ENCODE measurements around the gene SMIM20. TPM values are rescaled to one million over a fixed set of nuclear protein-coding genes. Genes with fewer than 3 reads are reported as not detected.

SMIM20 gene
- total and polyA plus RNA-seq, 9 of the 15 experiments (the other 6 are each of a cell fraction or from before 2014, with no cell fraction given) = 25.1 to 51.0 (median 38.9) TPM

DNA sequence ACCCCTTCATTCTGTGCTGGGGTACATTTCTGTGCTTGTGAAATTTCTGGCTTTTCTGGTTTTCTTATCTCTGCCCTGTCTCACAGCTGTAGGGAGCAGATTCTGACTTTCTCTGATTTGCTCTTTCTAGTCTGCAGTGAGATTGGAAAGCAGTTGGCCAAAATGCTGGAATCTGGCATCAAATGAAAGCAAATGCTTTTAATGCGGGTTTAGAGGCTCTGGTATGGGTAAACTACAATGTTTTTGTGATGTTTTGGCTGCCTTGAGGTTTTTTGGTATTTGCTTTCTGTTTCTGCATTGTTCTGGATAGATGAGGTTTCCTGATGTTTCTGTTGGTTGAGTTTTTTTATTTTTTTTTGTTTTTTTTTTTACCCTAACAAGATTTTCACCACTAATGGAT, 23.8 kb downstream of the SMIM20 start (continued):
- TF ChIP-seq ZBTB5 (IDR thresholded peaks at IDR 0.05) = no peak
- no peak for TF ChIP-seq MAZ (CRISPR knock-in tag; conservative IDR thresholded peaks at IDR 0.05 in 1 of 2, IDR thresholded peaks at IDR 0.05 in 1 of 2)
- TF ChIP-seq BACH1 (tag; IDR thresholded peaks at IDR 0.05) = no peak
- TF ChIP-seq TBP (optimal IDR thresholded peaks at IDR 0.05; ENCODE audit: low read depth, low read length) = no peak
- no peak for TF ChIP-seq RUNX1 (IDR thresholded peaks at IDR 0.05; ENCODE audit: low read depth)
- no peak for TF ChIP-seq PTRF (tag; IDR thresholded peaks at IDR 0.05)
- peak in 1 of 2 experiments; percentile 12; a peak in 1 of 4 replicates for TF ChIP-seq KDM1A (IDR thresholded peaks at IDR 0.05)

DNA sequence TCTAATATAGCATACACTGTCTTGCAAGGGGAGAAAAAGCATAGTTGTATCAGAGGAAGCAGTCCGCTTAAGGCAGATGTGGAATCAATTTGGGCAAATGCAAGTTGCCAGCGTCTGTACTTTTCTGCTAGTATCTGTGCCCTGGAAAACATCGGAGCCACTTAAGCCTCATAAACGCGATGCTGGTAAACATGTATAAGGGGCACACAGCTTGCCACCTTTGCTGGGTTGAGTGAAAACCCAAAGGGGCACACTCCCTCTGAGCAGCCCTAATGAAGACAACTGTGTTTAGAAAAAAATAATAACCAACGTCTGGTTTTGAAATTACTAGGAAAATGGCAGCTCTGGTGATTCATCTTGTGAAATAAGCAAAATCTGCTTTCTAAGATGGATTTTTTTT, 24.3 kb downstream of the SMIM20 start:
- H3K9me1 ChIP-seq (ENCODE audit: control insufficient read depth, insufficient read depth, low read length) = no peaks in the 10 kb centered on the region
- no TSS peak for BruUV-seq (replicated peaks)
- H4K20me1 ChIP-seq (replicated peaks; ENCODE audit: control insufficient read depth, insufficient read depth, low read length) = no peaks in the 10 kb centered on the region
- no peak for FAIRE-seq
- POLR2A ChIA-PET = interaction anchor here (1.0 kb wide), 1 partner anchor 9 kb away, joined by 4 read pairs; no protein-coding TSS in a partner anchor
- no peaks in the 10 kb centered on the region for H3K4me1 ChIP-seq (replicated peaks in 1 of 2; ENCODE audit: control insufficient read depth in 2 of 2, insufficient read depth in 2 of 2, low read length in 2 of 2)
- no peaks in the 10 kb centered on the region for H3K9me3 ChIP-seq (replicated peaks; ENCODE audit: control insufficient read depth, insufficient read depth, low read depth, low read length)
- peaks cover 13 to 35% of the 10 kb centered on the region in 2 experiments for H3K27me3 ChIP-seq (ENCODE audit: control insufficient read depth in 2 of 2, insufficient read depth in 2 of 2, low read length in 2 of 2)
- in situ Hi-C loops (cut with MboI) (no loop called here), intact Hi-C loops (cut with micrococcal nuclease) (no loop called here)
- no peak overlapping the region for H3K4me3 ChIP-seq
- TF ChIP-seq ZNF830 (CRISPR knock-in tag; IDR thresholded peaks at IDR 0.05) (no peak), POLR3G (IDR thresholded peaks at IDR 0.05; ENCODE audit: extremely low read depth, insufficient read length, insufficient replicate concordance) (no peak), ARID1B (IDR thresholded peaks at IDR 0.05) (no peak), FOXP1 (CRISPR knock-in tag; IDR thresholded peaks at IDR 0.05) (no peak), RBM14 (IDR thresholded peaks at IDR 0.05; ENCODE audit: borderline replicate concordance, insufficient read depth, low read depth, low read length) (no peak), RBM39 (optimal IDR thresholded peaks at IDR 0.05; ENCODE audit: low read depth, low read length) (no peak), ZC3H11A (IDR thresholded peaks at IDR 0.05; ENCODE audit: low read depth, low read length) (no peak), DLX4 (CRISPR knock-in tag; IDR thresholded peaks at IDR 0.05) (no peak)
- TF ChIP-seq, protein P1, sequence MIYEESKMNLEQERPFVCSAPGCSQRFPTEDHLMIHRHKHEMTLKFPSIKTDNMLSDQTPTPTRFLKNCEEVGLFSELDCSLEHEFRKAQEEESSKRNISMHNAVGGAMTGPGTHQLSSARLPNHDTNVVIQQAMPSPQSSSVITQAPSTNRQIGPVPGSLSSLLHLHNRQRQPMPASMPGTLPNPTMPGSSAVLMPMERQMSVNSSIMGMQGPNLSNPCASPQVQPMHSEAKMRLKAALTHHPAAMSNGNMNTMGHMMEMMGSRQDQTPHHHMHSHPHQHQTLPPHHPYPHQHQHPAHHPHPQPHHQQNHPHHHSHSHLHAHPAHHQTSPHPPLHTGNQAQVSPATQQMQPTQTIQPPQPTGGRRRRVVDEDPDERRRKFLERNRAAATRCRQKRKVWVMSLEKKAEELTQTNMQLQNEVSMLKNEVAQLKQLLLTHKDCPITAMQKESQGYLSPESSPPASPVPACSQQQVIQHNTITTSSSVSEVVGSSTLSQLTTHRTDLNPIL (CRISPR knock-in tag; IDR thresholded peaks at IDR 0.05) = no peak
- DNase-seq (ENCODE audit: extremely low read depth in 1 of 4, low spot score in 3 of 4) = no peak
- H2AFZ ChIP-seq (ENCODE audit: low read depth, low read length) = no peak overlapping the region
- H3K27ac ChIP-seq (ENCODE audit: extremely low read depth, low read depth, low read length) = no peak overlapping the region
- H3K79me2 ChIP-seq (ENCODE audit: control insufficient read depth, insufficient read depth, low read length) = no peaks in the 10 kb centered on the region
- H3K4me2 ChIP-seq (ENCODE audit: insufficient read depth, low read length) = no peak overlapping the region
- no peaks in the 10 kb centered on the region for H3K36me3 ChIP-seq (ENCODE audit: control insufficient read depth, insufficient read depth, low read length)
- ATAC-seq = no peak
- CTCF ChIA-PET (ENCODE audit: low intra/inter-chr PET ratio) = no interaction called here
- no peak overlapping the region for H3K9ac ChIP-seq (ENCODE audit: insufficient read depth in 1 of 2, low read depth in 2 of 2, low read length in 2 of 2)
- 3% methylated on average over 6 of the region's 6 CpGs for WGBS (ENCODE audit: insufficient coverage, low coverage, missing lambda C conversion rate)
